ENCODE results near the gene NUBP2. TPM values are rescaled to one million over a fixed set of nuclear protein-coding genes. Genes with fewer than 3 reads are reported as not detected.
A peak's percentile ranks its signal among the peaks of the same experiment; 100 is the strongest.

Gene NUBP2
- total RNA-seq, 2 donors from 2014 or later = 61.1 to 61.5 TPM

DNA sequence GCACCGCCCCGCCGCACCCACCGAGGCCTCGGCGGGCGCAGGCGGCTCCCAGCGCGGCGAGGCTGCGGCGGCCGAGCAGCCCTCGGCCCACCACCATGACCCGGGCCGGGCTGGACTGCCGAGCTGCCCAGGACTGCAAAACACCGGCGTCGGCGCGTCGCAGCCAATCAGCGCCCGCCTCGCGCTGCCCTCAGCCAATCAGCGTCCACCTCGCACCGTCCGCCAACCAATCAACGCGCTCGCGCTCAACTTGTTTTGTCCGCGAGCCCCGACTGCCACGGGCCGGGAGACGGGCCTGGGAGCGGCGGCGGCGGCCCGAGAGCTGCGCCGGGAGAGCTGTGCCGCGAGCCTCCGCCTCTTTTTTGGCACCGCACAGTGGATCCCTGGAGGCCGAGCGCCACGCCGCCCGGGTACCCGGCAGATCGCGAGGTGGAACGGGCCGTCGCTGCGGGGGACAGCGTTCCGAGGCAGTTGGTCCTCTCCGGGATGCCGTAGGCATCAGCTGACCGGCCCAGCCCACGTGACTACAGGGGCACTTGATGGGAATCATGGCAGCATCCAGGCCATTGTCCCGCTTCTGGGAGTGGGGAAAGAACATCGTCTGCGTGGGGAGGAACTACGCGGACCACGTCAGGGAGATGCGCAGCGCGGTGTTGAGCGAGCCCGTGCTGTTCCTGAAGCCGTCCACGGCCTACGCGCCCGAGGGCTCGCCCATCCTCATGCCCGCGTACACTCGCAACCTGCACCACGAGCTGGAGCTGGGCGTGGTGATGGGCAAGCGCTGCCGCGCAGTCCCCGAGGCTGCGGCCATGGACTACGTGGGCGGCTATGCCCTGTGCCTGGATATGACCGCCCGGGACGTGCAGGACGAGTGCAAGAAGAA, 44.2 kb downstream of the NUBP2 start, which contains the start of the genes FAHD1 and HAGH:
Gene FAHD1, plus strand, starts transcription at position 516 of the 883 bp plus-strand sequence. Its CDS starts 33 bp downstream, at position 549.
Gene HAGH, minus strand, starts transcription at position 135 of the 883 bp plus-strand sequence. Its CDS starts 38 bp downstream, at position 97.
- H3K4me3 ChIP-seq (ENCODE audit: low read length) = peak within 1 kb of the TSS; percentile 99
- no peaks in the 10 kb centered on the region for H3K4me1 ChIP-seq (ENCODE audit: control insufficient read depth, insufficient read depth, low read length)
- peaks cover 12% of the 10 kb centered on the region for H3K36me3 ChIP-seq (ENCODE audit: control insufficient read depth, insufficient read depth, low read length)
- Mint-ChIP-seq H3K9me3 (no peaks in the 10 kb centered on the region), H3K27me3 (ENCODE audit: insufficient read depth) (no peaks in the 10 kb centered on the region), H3K36me3 (ENCODE audit: low read depth) (peaks cover 6% of the 10 kb centered on the region), H3K27ac (peak within 1 kb of the TSS; percentile 86), H3K4me1 (peaks cover 18% of the 10 kb centered on the region), H3K4me3 (peak within 1 kb of the TSS; percentile 90)
- H3K27me3 ChIP-seq (ENCODE audit: control insufficient read depth, insufficient read depth, low read length, poor library complexity, severe bottlenecking) = no peaks in the 10 kb centered on the region
- TF ChIP-seq, protein P1, sequence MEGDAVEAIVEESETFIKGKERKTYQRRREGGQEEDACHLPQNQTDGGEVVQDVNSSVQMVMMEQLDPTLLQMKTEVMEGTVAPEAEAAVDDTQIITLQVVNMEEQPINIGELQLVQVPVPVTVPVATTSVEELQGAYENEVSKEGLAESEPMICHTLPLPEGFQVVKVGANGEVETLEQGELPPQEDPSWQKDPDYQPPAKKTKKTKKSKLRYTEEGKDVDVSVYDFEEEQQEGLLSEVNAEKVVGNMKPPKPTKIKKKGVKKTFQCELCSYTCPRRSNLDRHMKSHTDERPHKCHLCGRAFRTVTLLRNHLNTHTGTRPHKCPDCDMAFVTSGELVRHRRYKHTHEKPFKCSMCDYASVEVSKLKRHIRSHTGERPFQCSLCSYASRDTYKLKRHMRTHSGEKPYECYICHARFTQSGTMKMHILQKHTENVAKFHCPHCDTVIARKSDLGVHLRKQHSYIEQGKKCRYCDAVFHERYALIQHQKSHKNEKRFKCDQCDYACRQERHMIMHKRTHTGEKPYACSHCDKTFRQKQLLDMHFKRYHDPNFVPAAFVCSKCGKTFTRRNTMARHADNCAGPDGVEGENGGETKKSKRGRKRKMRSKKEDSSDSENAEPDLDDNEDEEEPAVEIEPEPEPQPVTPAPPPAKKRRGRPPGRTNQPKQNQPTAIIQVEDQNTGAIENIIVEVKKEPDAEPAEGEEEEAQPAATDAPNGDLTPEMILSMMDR (conservative IDR thresholded peaks at IDR 0.05) = no peak
- 0% methylated on average over 57 to 104 of the region's 104 CpGs for WGBS, 2 experiments (ENCODE audit: insufficient coverage in 1 of 2, insufficient read length in 1 of 2)
- peak within 1 kb of the TSS; percentile 77 for H3K27ac ChIP-seq (ENCODE audit: low read depth, low read length)
- peak; percentile 97 for DNase-seq
- no peaks in the 10 kb centered on the region for H3K9me3 ChIP-seq (ENCODE audit: control insufficient read depth, low read length)
- peak within 1 kb of the TSS; percentile 67 for H3K9ac ChIP-seq (ENCODE audit: extremely low read depth, low read length, poor library complexity, severe bottlenecking)

DNA sequence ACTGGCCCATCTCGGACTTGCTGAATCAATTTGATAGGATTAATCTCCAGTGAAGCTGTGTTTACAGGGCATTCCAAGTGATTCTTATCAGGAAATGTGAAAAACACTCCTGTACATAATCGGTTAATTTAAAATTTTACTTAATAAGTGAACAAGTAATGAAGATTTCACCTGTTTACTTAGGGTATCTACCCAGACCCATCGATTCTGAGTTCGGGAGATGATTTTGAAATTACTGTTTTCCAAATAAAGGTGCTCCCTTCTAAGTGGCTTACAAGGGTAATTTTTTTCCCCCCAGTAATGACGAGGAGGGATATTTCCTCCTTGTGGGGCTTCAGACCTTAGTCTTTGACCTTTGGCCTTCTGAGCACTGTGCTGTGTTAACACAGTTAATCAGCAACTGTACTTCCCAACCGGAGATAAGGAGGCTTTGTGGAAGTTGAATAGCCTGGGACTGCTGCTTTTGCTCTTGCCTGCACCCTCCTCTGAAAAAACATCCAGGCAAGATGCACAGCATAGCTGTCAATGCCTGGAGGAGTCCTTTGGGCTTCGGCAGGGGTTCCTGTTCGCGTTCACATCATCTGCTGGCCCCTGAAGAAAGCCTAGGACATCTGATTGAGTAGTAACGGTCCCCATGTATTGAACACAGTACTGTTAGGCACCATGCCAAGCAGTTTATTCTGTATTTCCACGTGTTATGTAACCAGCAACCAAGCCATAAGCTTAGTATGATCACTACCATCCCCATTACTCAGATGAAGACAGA, 46.1 kb downstream of the NUBP2 start:
- Histone ChIP-seq H3K27ac (ENCODE audit: low read depth, low read length) (no peak overlapping the region), H3K4me1 (ENCODE audit: control insufficient read depth, insufficient read depth, low read length) (no peaks in the 10 kb centered on the region), H3K36me3 (ENCODE audit: control insufficient read depth, insufficient read depth, low read length) (peaks cover 5% of the 10 kb centered on the region), H3K27me3 (ENCODE audit: control insufficient read depth, insufficient read depth, low read length, poor library complexity, severe bottlenecking) (no peaks in the 10 kb centered on the region), H3K4me3 (ENCODE audit: low read length) (peak overlapping the region; percentile 99), H3K9ac (ENCODE audit: extremely low read depth, low read length, poor library complexity, severe bottlenecking) (no peak overlapping the region), H3K9me3 (ENCODE audit: control insufficient read depth, low read length) (no peaks in the 10 kb centered on the region)
- Mint-ChIP-seq H3K27ac (no peak overlapping the region), H3K36me3 (ENCODE audit: low read depth) (peaks cover 6% of the 10 kb centered on the region), H3K9me3 (no peaks in the 10 kb centered on the region), H3K27me3 (ENCODE audit: insufficient read depth) (no peaks in the 10 kb centered on the region), H3K4me1 (peaks cover 17% of the 10 kb centered on the region), H3K4me3 (peak overlapping the region; percentile 90)
- TF ChIP-seq, protein P1 (conservative IDR thresholded peaks at IDR 0.05) = no peak
- 95 to 99% methylated on average over 10 to 11 of the region's 11 CpGs for WGBS, 2 experiments (ENCODE audit: insufficient coverage in 1 of 2, insufficient read length in 1 of 2)
- DNase-seq = no peak

DNA sequence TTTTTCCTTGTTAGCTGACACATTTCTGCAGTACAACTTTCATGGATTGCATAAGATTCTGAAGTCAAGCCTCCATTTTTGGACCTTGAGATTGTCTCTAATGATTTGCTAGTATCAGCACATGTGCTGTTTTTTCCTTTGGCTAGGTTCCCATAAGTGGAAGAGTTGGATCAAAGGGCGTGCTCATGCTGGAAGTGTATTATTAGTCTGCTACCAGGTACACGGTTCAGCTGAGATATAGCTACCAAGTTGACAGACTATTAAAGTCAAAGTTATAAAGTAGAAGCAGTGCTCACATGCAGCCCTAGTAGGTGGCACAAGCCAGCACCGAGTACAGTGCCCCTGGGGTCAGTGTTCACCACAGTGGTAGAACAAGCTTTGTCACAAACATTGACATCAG, 47.5 kb downstream of the NUBP2 start:
- Mint-ChIP-seq H3K36me3 (ENCODE audit: low read depth) (peaks cover 6% of the 10 kb centered on the region), H3K4me1 (peaks cover 17% of the 10 kb centered on the region), H3K4me3 (no peak overlapping the region), H3K9me3 (no peaks in the 10 kb centered on the region), H3K27me3 (ENCODE audit: insufficient read depth) (no peaks in the 10 kb centered on the region), H3K27ac (no peak overlapping the region)
- no peaks in the 10 kb centered on the region for H3K9me3 ChIP-seq (ENCODE audit: control insufficient read depth, low read length)
- no peak overlapping the region for H3K4me3 ChIP-seq (ENCODE audit: low read length)
- H3K4me1 ChIP-seq (ENCODE audit: control insufficient read depth, insufficient read depth, low read length) = no peaks in the 10 kb centered on the region
- no peak overlapping the region for H3K9ac ChIP-seq (ENCODE audit: extremely low read depth, low read length, poor library complexity, severe bottlenecking)
- TF ChIP-seq, protein P1 (conservative IDR thresholded peaks at IDR 0.05) = no peak
- 94 to 97% methylated on average over 2 to 3 of the region's 3 CpGs for WGBS, 2 experiments (ENCODE audit: insufficient coverage in 1 of 2, insufficient read length in 1 of 2)
- H3K27me3 ChIP-seq (ENCODE audit: control insufficient read depth, insufficient read depth, low read length, poor library complexity, severe bottlenecking) = no peaks in the 10 kb centered on the region
- H3K36me3 ChIP-seq (ENCODE audit: control insufficient read depth, insufficient read depth, low read length) = peaks cover 5% of the 10 kb centered on the region
- no peak overlapping the region for H3K27ac ChIP-seq (ENCODE audit: low read depth, low read length)
- DNase-seq = no peak
